ENCODE measurements around the gene SULT1A3. TPM values are rescaled to one million over a fixed set of nuclear protein-coding genes. Genes with fewer than 3 reads are reported as not detected.
A peak's percentile ranks its signal among the peaks of the same experiment; 100 is the strongest.
"Not testable (repeated sequence)": the region's sequence is repeated elsewhere in the genome, so short reads cannot be mapped to it uniquely, and the experiment has no call there.

SULT1A3 gene
- total and polyA plus RNA-seq, 7 donors: 2.7 to 5.5 (median 4.6) TPM

DNA sequence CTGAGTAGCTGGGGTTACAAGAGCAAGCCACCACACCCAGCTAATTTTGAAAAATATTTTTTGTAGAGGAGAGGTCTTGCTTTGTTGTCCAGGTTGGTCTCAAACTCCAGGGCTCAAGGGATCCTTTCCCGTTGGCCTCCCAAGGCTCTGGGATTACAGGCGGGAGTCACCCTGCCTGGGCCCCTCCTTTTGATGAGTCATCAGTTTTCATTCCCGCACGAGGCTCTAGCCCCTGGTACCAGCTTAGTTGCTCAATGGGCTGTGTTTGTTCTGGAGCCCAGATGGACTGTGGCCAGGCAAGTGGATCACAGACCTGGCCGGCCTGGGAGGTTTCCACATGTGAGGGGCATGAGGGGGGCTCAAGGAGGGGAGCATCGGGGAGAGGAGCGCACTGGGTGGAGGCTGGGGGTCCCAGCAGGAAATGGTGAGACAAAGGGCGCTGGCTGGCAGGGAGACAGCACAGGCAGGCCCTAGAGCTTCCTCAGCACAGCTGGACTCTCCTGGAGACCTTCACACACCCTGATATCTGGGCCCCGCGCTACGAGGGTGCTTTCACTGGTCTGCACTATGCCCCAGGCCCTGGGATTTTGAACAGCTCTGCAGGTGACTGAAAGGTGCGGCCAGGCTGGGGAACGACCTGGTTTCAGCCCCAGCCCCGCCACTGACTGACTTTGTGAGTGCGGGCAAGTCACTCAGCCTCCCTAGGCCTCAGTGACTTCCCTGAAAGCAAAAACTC is 721 bp downstream of the SULT1A3 start:
- WGBS, 3 donors: no CpG with 5 or more reads among the region's 15 CpGs
- peak in 3 of 4 donors; percentile 36 to 62 (median 52) for ATAC-seq
- H3K27me3 ChIP-seq (ENCODE audit: insufficient read depth in 3 of 3, low read length in 2 of 3); H3K4me3 ChIP-seq; H3K4me1 ChIP-seq; H3K36me3 ChIP-seq (ENCODE audit: insufficient read depth in 1 of 2, low read depth in 1 of 2); intact Hi-C loops (cut with DNase I); H3K27ac ChIP-seq; DNase-seq; H3K9me3 ChIP-seq: not testable (repeated sequence)

DNA sequence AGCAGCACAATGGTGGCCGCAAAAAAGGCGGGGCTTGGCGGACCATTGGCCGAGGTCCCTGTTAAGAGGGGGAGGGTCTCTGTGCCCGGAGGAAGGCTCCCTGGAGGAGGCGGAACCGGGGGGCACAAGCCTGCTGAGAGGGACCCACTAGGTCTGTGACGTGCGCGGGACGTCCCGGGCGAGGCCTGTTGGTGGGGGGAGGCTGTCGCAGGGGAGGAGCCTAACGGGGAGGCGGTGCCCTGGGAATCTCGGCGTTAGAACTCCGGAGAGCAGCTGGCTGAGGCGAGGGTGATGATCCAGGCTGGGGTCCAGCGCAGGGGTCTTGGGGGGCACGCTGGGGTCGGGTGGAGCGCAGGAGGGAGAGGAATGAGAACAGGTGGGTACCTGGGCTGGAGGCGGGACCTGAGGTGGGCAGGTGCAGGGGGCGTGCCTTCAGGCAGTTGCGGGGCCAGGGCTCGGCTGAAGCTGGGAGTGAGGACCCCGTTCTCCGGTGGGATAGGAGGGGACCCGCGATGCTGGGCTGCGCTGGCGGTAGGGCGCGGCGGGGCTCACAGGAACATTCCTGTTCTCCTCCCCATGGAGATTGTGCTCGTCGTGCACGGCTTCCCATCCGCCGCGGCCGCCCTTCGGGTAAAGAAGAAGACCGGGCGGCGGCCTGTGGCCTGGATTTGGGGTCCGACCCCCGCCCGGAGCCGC is 6.6 kb downstream of the SULT1A3 start:
- peak overlapping the region; percentile 61 for H3K4me3 ChIP-seq
- H3K36me3 ChIP-seq (ENCODE audit: insufficient read depth in 1 of 2, low read depth in 1 of 2); H3K4me1 ChIP-seq; H3K27me3 ChIP-seq (ENCODE audit: insufficient read depth in 3 of 3, low read length in 2 of 3); H3K27ac ChIP-seq; H3K9me3 ChIP-seq; intact Hi-C loops (cut with DNase I): not testable (repeated sequence)
- peak; percentile 39 to 62 (median 48) for ATAC-seq
- peak in 1 of 2 donors; percentile 9 for DNase-seq
- WGBS, 3 donors: 0 to 1% (median 1%) methylated on average over 12 to 20 of the region's 52 CpGs

DNA sequence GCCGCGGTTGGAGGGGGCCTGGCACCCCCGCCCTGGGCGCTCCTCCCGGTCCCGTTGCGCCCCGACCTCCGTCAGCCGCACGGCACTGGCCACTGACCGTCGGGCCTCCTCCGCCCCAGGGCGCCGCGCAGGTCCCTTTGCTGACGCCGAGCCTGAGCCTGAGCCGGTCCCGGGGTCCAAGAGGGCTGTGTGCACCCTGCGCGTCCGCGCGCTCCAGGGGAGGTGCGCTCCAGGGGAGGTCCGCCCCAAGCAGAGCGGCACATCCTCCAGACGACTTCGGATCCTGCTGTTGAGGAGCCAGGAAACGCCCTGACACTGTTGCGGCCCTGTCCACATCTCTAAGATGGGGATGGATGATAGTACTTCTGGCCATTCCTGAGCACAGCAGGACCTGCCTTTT is 7.2 kb downstream of the SULT1A3 start:
- H3K4me1 ChIP-seq; H3K36me3 ChIP-seq (ENCODE audit: insufficient read depth in 1 of 2, low read depth in 1 of 2); intact Hi-C loops (cut with DNase I); DNase-seq; H3K9me3 ChIP-seq; H3K27me3 ChIP-seq (ENCODE audit: insufficient read depth in 3 of 3, low read length in 2 of 3); H3K27ac ChIP-seq: not testable (repeated sequence)
- H3K4me3 ChIP-seq: peak overlapping the region; percentile 61
- WGBS, 3 donors: no CpG with 5 or more reads among the region's 33 CpGs
- peak; percentile 2 to 28 (median 12) for ATAC-seq

DNA sequence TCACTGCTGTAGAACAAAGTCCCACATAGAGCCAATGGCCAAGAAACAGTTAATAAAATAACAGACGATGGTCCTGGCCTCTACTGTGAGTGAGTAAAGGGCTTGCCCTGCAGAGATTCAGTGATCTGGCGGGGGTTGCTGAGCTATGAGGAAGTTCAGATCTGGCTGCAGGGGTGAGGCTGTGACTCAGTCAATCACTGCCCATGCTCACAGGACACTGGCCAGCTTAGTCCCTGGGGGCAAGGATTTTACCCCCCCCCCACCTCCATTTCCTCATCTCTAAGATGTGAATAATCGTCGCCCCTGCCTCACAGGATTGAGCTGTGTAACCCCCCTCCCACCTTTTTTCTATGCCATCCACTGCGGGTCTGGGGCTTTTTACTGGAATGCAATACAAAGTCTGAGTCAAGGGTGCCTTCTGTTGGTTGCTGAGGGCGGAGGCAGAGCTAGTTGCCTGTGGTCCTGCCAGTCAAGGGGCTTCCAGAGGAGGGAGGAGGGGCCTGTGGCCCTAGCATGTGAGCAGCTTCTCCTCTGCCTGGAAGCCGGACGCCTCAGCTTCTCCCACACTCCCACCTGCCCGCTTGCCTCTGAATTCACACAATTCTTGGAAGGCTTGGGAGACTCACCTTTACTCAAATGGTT is 8.1 kb downstream of the SULT1A3 start:
- ATAC-seq (peak in 1 of 4 donors; percentile 15), DNase-seq (peak in 1 of 2 donors; percentile 18)
- H3K9me3 ChIP-seq; H3K4me3 ChIP-seq; H3K36me3 ChIP-seq (ENCODE audit: insufficient read depth in 1 of 2, low read depth in 1 of 2); H3K27ac ChIP-seq; H3K4me1 ChIP-seq; intact Hi-C loops (cut with DNase I); H3K27me3 ChIP-seq (ENCODE audit: insufficient read depth in 3 of 3, low read length in 2 of 3): not testable (repeated sequence)
- WGBS, 3 donors: 22 to 48% (median 31%) methylated on average over 2 of the region's 9 CpGs

DNA sequence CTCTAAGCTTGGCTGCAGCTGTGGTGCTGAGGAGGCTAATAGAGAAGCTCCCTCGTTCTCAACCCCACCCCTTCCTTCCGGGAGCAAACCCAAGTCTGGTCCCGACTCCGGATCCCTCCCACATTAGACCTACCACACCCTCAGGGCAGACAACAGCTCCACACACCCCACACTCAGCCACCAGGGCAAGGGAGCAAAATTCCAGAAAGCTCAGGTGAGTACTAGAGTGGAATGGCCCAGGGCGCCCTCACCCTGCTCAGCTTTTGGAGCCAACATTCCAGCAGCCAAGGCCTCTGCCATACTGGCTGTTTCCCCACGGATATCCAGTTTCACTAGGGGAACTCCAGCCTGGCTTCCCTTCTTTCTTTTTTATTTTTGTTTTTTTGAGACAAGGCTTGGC is 10.0 kb downstream of the SULT1A3 start:
- H3K4me1 ChIP-seq; H3K27ac ChIP-seq; H3K9me3 ChIP-seq; H3K4me3 ChIP-seq; H3K36me3 ChIP-seq (ENCODE audit: insufficient read depth in 1 of 2, low read depth in 1 of 2); intact Hi-C loops (cut with DNase I); H3K27me3 ChIP-seq (ENCODE audit: insufficient read depth in 3 of 3, low read length in 2 of 3): not testable (repeated sequence)
- DNase-seq (peak in 1 of 2 donors; percentile 31), ATAC-seq (peak; percentile 43 to 55 (median 50))
- WGBS, 3 donors: 0% methylated on average over 4 of the region's 6 CpGs

DNA sequence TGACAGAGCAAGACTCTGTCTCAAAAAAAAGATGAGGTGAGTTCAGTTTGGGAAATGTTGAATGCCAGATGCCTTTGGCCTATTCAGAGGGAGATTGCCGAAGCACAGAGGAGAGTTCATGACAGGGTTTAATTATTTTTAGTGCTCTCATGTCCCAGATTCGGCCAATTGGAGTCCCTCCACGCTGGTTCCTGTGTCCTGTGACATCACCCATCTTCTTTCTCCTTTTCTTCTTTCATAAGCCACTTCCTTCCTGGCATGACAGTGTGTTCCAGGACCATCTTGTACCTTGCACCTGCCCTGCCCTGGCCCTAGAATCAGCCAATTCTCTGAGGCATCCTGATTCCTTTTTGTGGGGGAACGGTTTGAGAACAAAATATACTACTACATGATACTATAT is 12.4 kb downstream of the SULT1A3 start:
- intact Hi-C loops (cut with DNase I); H3K36me3 ChIP-seq (ENCODE audit: insufficient read depth in 1 of 2, low read depth in 1 of 2); DNase-seq; H3K9me3 ChIP-seq; H3K27ac ChIP-seq; H3K4me1 ChIP-seq; H3K4me3 ChIP-seq; H3K27me3 ChIP-seq (ENCODE audit: insufficient read depth in 3 of 3, low read length in 2 of 3): not testable (repeated sequence)
- no CpG with 5 or more reads among the region's 4 CpGs for WGBS, 3 donors
- ATAC-seq: peak; percentile 88 to 92 (median 89)

DNA sequence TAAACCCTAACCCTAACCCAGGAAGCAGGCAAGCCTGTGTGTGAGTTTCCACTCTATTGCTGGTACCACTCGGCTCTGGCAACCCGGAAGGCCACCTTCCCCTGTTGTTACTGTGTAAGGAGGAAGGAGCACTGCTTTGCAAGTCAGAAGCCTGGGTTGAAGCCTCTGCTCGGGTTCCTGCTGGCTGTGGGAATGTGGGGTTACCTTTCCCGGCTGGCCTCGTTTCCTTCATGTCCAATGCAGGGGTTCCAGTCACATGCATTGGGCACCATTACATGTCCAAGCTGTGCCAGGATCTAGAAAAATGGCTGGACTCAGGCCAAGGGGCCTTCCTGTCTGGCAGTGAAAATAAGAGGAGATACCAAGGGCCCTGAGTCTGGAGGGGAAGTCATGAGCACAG is 18.0 kb downstream of the SULT1A3 start:
- ATAC-seq; intact Hi-C loops (cut with DNase I); H3K9me3 ChIP-seq; H3K27ac ChIP-seq; H3K27me3 ChIP-seq (ENCODE audit: insufficient read depth in 3 of 3, low read length in 2 of 3); H3K36me3 ChIP-seq (ENCODE audit: insufficient read depth in 1 of 2, low read depth in 1 of 2); H3K4me3 ChIP-seq; H3K4me1 ChIP-seq: not testable (repeated sequence)
- WGBS, 3 donors: 45 to 65% (median 48%) methylated on average over 3 of the region's 5 CpGs
- peak in 1 of 2 donors; percentile 1 for DNase-seq

DNA sequence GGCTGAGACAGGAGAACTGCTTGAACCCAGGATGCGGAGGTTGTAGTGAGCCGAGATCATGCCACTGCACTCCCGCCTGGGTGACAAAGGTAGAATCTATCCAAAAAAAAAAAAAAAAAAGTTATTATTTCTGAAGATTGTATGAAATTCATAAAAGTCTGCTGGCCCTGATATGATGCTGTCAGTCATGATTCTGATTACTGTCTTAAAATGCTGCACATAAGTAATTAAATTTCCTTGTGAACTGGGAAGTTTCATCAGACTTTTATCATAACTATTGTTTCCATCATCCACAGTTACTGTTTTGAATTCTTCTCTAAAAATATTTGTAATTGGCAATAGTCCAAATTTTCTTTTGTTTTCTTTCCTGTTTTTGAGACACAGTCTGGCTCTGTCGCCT is 49.3 kb downstream of the SULT1A3 start, which contains the start of gene NPIPB13:
NPIPB13 (minus strand) TSS at position 101 of the 400 bp plus-strand sequence. CDS start 2,906 bp downstream, outside the sequence.
- H3K36me3 ChIP-seq (ENCODE audit: insufficient read depth in 1 of 2, low read depth in 1 of 2); intact Hi-C loops (cut with DNase I); H3K27ac ChIP-seq; H3K4me1 ChIP-seq; H3K4me3 ChIP-seq; DNase-seq; H3K9me3 ChIP-seq; H3K27me3 ChIP-seq (ENCODE audit: insufficient read depth in 3 of 3, low read length in 2 of 3); ATAC-seq: not testable (repeated sequence)
- WGBS, 3 donors: no CpG with 5 or more reads among the region's 4 CpGs

Other genes with a start within 250 kb of the SULT1A3 start
- gene TMEM219, start 237.2 kb upstream of the SULT1A3 start, total RNA-seq: 10 to 100 TPM; 39.6 to 64.5 (median 50.3) TPM
- 10 to 100 TPM; 53.7 to 80.7 (median 60.4) TPM for gene TMEM219, start 237.2 kb upstream of the SULT1A3 start, polyA plus RNA-seq
- gene TAOK2, start 225.4 kb upstream of the SULT1A3 start, total RNA-seq: 10 to 100 TPM; 18.6 to 28.6 (median 22.0) TPM
- gene TAOK2, start 225.4 kb upstream of the SULT1A3 start, polyA plus RNA-seq: 10 to 100 TPM; 15.7 to 30.2 (median 21.8) TPM
- 10 to 100 TPM; 18.9 to 22.0 (median 20.7) TPM for gene HIRIP3, start 203.6 kb upstream of the SULT1A3 start, total RNA-seq
- gene HIRIP3, start 203.6 kb upstream of the SULT1A3 start, polyA plus RNA-seq: 10 to 100 TPM; 18.5 to 62.5 (median 23.1) TPM
- 10 to 100 TPM; 30.5 to 43.3 (median 34.1) TPM for gene INO80E, start 203.0 kb upstream of the SULT1A3 start, total RNA-seq
- 10 to 100 TPM; 59.8 to 86.9 (median 77.3) TPM for gene INO80E, start 203.0 kb upstream of the SULT1A3 start, polyA plus RNA-seq
- under 1 TPM in 2 of 4 donors, not detected in 2; 0.11 to 0.51 TPM for gene DOC2A, start 188.2 kb upstream of the SULT1A3 start, total RNA-seq
- gene DOC2A, start 188.2 kb upstream of the SULT1A3 start, polyA plus RNA-seq: under 1 TPM; 0.13 to 0.20 (median 0.15) TPM
- gene C16orf92, start 176.1 kb upstream of the SULT1A3 start, total RNA-seq: not detected
- not detected for gene C16orf92, start 176.1 kb upstream of the SULT1A3 start, polyA plus RNA-seq
- 1 to 10 TPM in 1 of 4 donors, under 1 TPM in 3; 0.17 to 1.9 (median 0.23) TPM for gene TLCD3B, start 168.0 kb upstream of the SULT1A3 start, total RNA-seq
- gene TLCD3B, start 168.0 kb upstream of the SULT1A3 start, polyA plus RNA-seq: under 1 TPM; 0.13 to 0.62 (median 0.17) TPM
- 1,000 to 10,000 TPM; 5,088 to 7,531 (median 6,001) TPM for gene ALDOA, start 133.5 kb upstream of the SULT1A3 start, total RNA-seq
- over 10,000 TPM in 1 of 3 donors, 1,000 to 10,000 TPM in 2; 4,532 to 12,458 (median 6,880) TPM for gene ALDOA, start 133.5 kb upstream of the SULT1A3 start, polyA plus RNA-seq
- gene PPP4C, start 123.3 kb upstream of the SULT1A3 start, total RNA-seq: 10 to 100 TPM; 38.1 to 64.5 (median 58.5) TPM
- gene PPP4C, start 123.3 kb upstream of the SULT1A3 start, polyA plus RNA-seq: 100 to 1,000 TPM in 2 of 3 donors, 10 to 100 TPM in 1; 79.1 to 172 (median 130) TPM
- 1 to 10 TPM in 1 of 4 donors, under 1 TPM in 3; 0.32 to 1.0 (median 0.51) TPM for gene TBX6, start 107.3 kb upstream of the SULT1A3 start, total RNA-seq
- 1 to 10 TPM in 2 of 3 donors, under 1 TPM in 1; 0.76 to 1.6 (median 1.5) TPM for gene TBX6, start 107.3 kb upstream of the SULT1A3 start, polyA plus RNA-seq
- 100 to 1,000 TPM in 1 of 4 donors, 10 to 100 TPM in 3; 47.1 to 156 (median 60.2) TPM for gene YPEL3, start 103.0 kb upstream of the SULT1A3 start, total RNA-seq
- 10 to 100 TPM; 24.8 to 96.2 (median 81.4) TPM for gene YPEL3, start 103.0 kb upstream of the SULT1A3 start, polyA plus RNA-seq
- gene GDPD3, start 85.7 kb upstream of the SULT1A3 start, total RNA-seq: 1 to 10 TPM in 2 of 4 donors, under 1 TPM in 2; 0.56 to 3.1 (median 1.3) TPM
- under 1 TPM; 0.48 to 0.91 (median 0.89) TPM for gene GDPD3, start 85.7 kb upstream of the SULT1A3 start, polyA plus RNA-seq
- 10 to 100 TPM; 37.2 to 45.2 (median 41.0) TPM for gene MAPK3, start 76.0 kb upstream of the SULT1A3 start, total RNA-seq
- 10 to 100 TPM; 25.6 to 53.0 (median 48.7) TPM for gene MAPK3, start 76.0 kb upstream of the SULT1A3 start, polyA plus RNA-seq
- 1 to 10 TPM; 4.0 to 6.8 (median 6.3) TPM for gene CORO1A, start 15.7 kb upstream of the SULT1A3 start, total RNA-seq
- gene CORO1A, start 15.7 kb upstream of the SULT1A3 start, polyA plus RNA-seq: 1 to 10 TPM; 2.7 to 6.5 (median 3.0) TPM
- gene BOLA2B, start 5.6 kb upstream of the SULT1A3 start, total RNA-seq: 10 to 100 TPM; 54.0 to 69.1 (median 60.3) TPM
- 100 to 1,000 TPM; 177 to 700 (median 243) TPM for gene BOLA2B, start 5.6 kb upstream of the SULT1A3 start, polyA plus RNA-seq
- 10 to 100 TPM; 21.6 to 45.2 (median 38.3) TPM for gene SLX1A, start 5.4 kb upstream of the SULT1A3 start, total RNA-seq
- gene SLX1A, start 5.4 kb upstream of the SULT1A3 start, polyA plus RNA-seq: 10 to 100 TPM in 2 of 3 donors, 1 to 10 TPM in 1; 9.2 to 43.3 (median 31.0) TPM
- gene NPIPB13, start 49.2 kb downstream of the SULT1A3 start, total RNA-seq: 1 to 10 TPM; 3.0 to 6.5 (median 5.0) TPM
- 1 to 10 TPM; 1.8 to 2.2 (median 2.0) TPM for gene NPIPB13, start 49.2 kb downstream of the SULT1A3 start, polyA plus RNA-seq
- gene CD2BP2, start 156.1 kb downstream of the SULT1A3 start, total RNA-seq: 10 to 100 TPM; 38.9 to 65.0 (median 49.6) TPM
- 10 to 100 TPM; 31.0 to 61.8 (median 55.6) TPM for gene CD2BP2, start 156.1 kb downstream of the SULT1A3 start, polyA plus RNA-seq
- gene TBC1D10B, start 171.2 kb downstream of the SULT1A3 start, total RNA-seq: 10 to 100 TPM; 30.1 to 50.0 (median 34.1) TPM
- gene TBC1D10B, start 171.2 kb downstream of the SULT1A3 start, polyA plus RNA-seq: 10 to 100 TPM; 24.5 to 45.0 (median 26.4) TPM
- 1,000 to 10,000 TPM; 1,414 to 6,743 (median 2,777) TPM for gene MYL11, start 175.5 kb downstream of the SULT1A3 start, total RNA-seq
- 1,000 to 10,000 TPM in 2 of 3 donors, 100 to 1,000 TPM in 1; 636 to 4,264 (median 2,548) TPM for gene MYL11, start 175.5 kb downstream of the SULT1A3 start, polyA plus RNA-seq
- 1 to 10 TPM in 2 of 4 donors, under 1 TPM in 2; 0.34 to 1.8 (median 0.90) TPM for gene SEPTIN1, start 183.3 kb downstream of the SULT1A3 start, total RNA-seq
- under 1 TPM; 0.22 to 0.51 (median 0.28) TPM for gene SEPTIN1, start 183.3 kb downstream of the SULT1A3 start, polyA plus RNA-seq
- gene ZNF48, start 196.2 kb downstream of the SULT1A3 start, total RNA-seq: 1 to 10 TPM; 2.8 to 7.8 (median 5.6) TPM
- 1 to 10 TPM; 2.3 to 7.4 (median 3.2) TPM for gene ZNF48, start 196.2 kb downstream of the SULT1A3 start, polyA plus RNA-seq
- gene ZNF771, start 208.4 kb downstream of the SULT1A3 start, total RNA-seq: 10 to 100 TPM in 2 of 4 donors, 1 to 10 TPM in 2; 4.8 to 14.6 (median 9.1) TPM
- gene ZNF771, start 208.4 kb downstream of the SULT1A3 start, polyA plus RNA-seq: 1 to 10 TPM; 5.3 to 7.4 (median 5.4) TPM
- gene DCTPP1, start 230.8 kb downstream of the SULT1A3 start, total RNA-seq: 10 to 100 TPM; 23.3 to 54.4 (median 33.9) TPM
- gene DCTPP1, start 230.8 kb downstream of the SULT1A3 start, polyA plus RNA-seq: 10 to 100 TPM; 42.2 to 84.2 (median 52.7) TPM
- gene SEPHS2, start 246.6 kb downstream of the SULT1A3 start, total RNA-seq: 10 to 100 TPM; 25.4 to 61.4 (median 46.9) TPM
- gene SEPHS2, start 246.6 kb downstream of the SULT1A3 start, polyA plus RNA-seq: 10 to 100 TPM; 39.0 to 96.7 (median 63.8) TPM